Measurements from ENCODE around the gene MRPL11. TPM values are rescaled to one million over a fixed set of nuclear protein-coding genes. Genes with fewer than 3 reads are reported as not detected.
A peak's percentile ranks its signal among the peaks of the same experiment; 100 is the strongest.

The MRPL11 gene
- total RNA-seq, 4 donors from 2014 or later = 29.2 to 38.0 (median 32.3) TPM

- no peak for DNase-seq (ENCODE audit: low spot score)
- no peak for ATAC-seq (ENCODE audit: low FRiP score)
- TF ChIP-seq CTCF (IDR thresholded peaks at IDR 0.05) = no peak
Observed at GRCh38 chr11:66457826-66458225, 19.2 kb upstream of the MRPL11 start.

- DNase-seq (ENCODE audit: low spot score) = no peak
- ATAC-seq (ENCODE audit: low FRiP score) = peak; percentile 3
- TF ChIP-seq CTCF (IDR thresholded peaks at IDR 0.05) = no peak
Observed at GRCh38 chr11:66454828-66455227, 16.2 kb upstream of the MRPL11 start.

GRCh38 chr11:66454247-66454646 is 15.6 kb upstream of the MRPL11 start:
- ATAC-seq (ENCODE audit: low FRiP score) = peak; percentile 91
- TF ChIP-seq CTCF (IDR thresholded peaks at IDR 0.05) = no peak
- no peak for DNase-seq (ENCODE audit: low spot score)

GRCh38 chr11:66451663-66452062 is 13.0 kb upstream of the MRPL11 start:
- TF ChIP-seq CTCF (IDR thresholded peaks at IDR 0.05) = no peak
- DNase-seq (ENCODE audit: low spot score) (no peak), ATAC-seq (ENCODE audit: low FRiP score) (no peak)

- ATAC-seq (ENCODE audit: low FRiP score) (no peak), DNase-seq (ENCODE audit: low spot score) (no peak)
- TF ChIP-seq CTCF (IDR thresholded peaks at IDR 0.05) = no peak
Observed at GRCh38 chr11:66450560-66450959, 11.9 kb upstream of the MRPL11 start.

GRCh38 chr11:66448523-66448922 is 9.9 kb upstream of the MRPL11 start:
- ATAC-seq (ENCODE audit: low FRiP score) = no peak
- TF ChIP-seq CTCF (IDR thresholded peaks at IDR 0.05) = no peak
- no peak for DNase-seq (ENCODE audit: low spot score)

GRCh38 chr11:66447012-66447411 is 8.4 kb upstream of the MRPL11 start:
- no peak for TF ChIP-seq CTCF (IDR thresholded peaks at IDR 0.05)
- DNase-seq (ENCODE audit: low spot score) (no peak), ATAC-seq (ENCODE audit: low FRiP score) (no peak)

All from omental fat pad (tissue), 4 donors.